Chondrocyte (in vitro differentiated cells): ENCODE results near the gene PDLIM5. TPM values are rescaled to one million over a fixed set of nuclear protein-coding genes. Genes with fewer than 3 reads are reported as not detected.
A peak's percentile ranks its signal among the peaks of the same experiment; 100 is the strongest.
"Not testable (repeated sequence)": the region's sequence is repeated elsewhere in the genome, so short reads cannot be mapped to it uniquely, and the experiment has no call there.

ENCODE experiments used
- DNase-seq: peaks from one replicate; pipeline ENCODE4 v3.0.0; 2021; ENCODE audit warnings: mixed read lengths, low spot score
- H3K27ac Mint-ChIP-seq: one replicate; pipeline ENCODE4 v1.8.0; 2021; ENCODE audit warnings: mild to moderate bottlenecking, moderate library complexity, mixed read lengths; ENCODE audit not compliant: unreplicated experiment
- H3K27me3 Mint-ChIP-seq: 2 replicates; pipeline ENCODE4 v1.8.0; 2021; ENCODE audit warnings: low read depth, mixed read lengths
- H3K36me3 Mint-ChIP-seq: 2 replicates; pipeline ENCODE4 v1.8.0; 2021; ENCODE audit warnings: low read depth, mixed read lengths
- H3K4me1 Mint-ChIP-seq: 2 replicates; pipeline ENCODE4 v1.8.0; 2021; ENCODE audit warnings: low read depth, mild to moderate bottlenecking, mixed read lengths
- H3K4me3 Mint-ChIP-seq: one replicate; pipeline ENCODE4 v1.8.0; 2021; ENCODE audit warnings: mild to moderate bottlenecking, moderate library complexity, mixed read lengths; ENCODE audit not compliant: unreplicated experiment
- H3K9me3 Mint-ChIP-seq: 2 replicates; pipeline ENCODE4 v1.8.0; 2021; ENCODE audit warnings: low read depth, mixed read lengths
- CTCF ChIP-seq: fragments of 200-600 bp; sonication (generic); IDR thresholded peaks from 2 replicates; pipeline ENCODE4 v1.5.0; 2021; ENCODE audit warnings: antibody characterized with exemption, mild to moderate bottlenecking, moderate library complexity
- total RNA-seq: library from RNA; stranded (reverse); gene quantifications from 3 replicates; pipeline ENCODE4 v1.2.1, GENCODE V29; 2021

Gene PDLIM5
- total RNA-seq, 1 donor from 2014 or later: 329 TPM

GRCh38 chr4:94626942-94627341, 175.2 kb downstream of the PDLIM5 start:
- no peak for TF ChIP-seq CTCF
- H3K27ac Mint-ChIP-seq: no peak overlapping the region
- peaks cover 14% of the 10 kb centered on the region for H3K36me3 Mint-ChIP-seq
- no peaks in the 10 kb centered on the region for H3K9me3 Mint-ChIP-seq
- no peak for DNase-seq
- no peak overlapping the region for H3K4me3 Mint-ChIP-seq
- no peaks in the 10 kb centered on the region for H3K27me3 Mint-ChIP-seq
- peaks cover 16% of the 10 kb centered on the region for H3K4me1 Mint-ChIP-seq

- H3K4me3 Mint-ChIP-seq, H3K27me3 Mint-ChIP-seq, DNase-seq, H3K9me3 Mint-ChIP-seq: not testable (repeated sequence)
- H3K36me3 Mint-ChIP-seq: peaks cover 15% of the 10 kb centered on the region
- H3K4me1 Mint-ChIP-seq: peaks cover 14% of the 10 kb centered on the region
- peak overlapping the region; percentile 29 for H3K27ac Mint-ChIP-seq
Measured at GRCh38 chr4:94629058-94629457, 177.3 kb downstream of the PDLIM5 start.

- no peak for TF ChIP-seq CTCF
- Mint-ChIP-seq H3K4me1 (peaks cover 15% of the 10 kb centered on the region), H3K36me3 (peaks cover 13% of the 10 kb centered on the region), H3K9me3 (no peaks in the 10 kb centered on the region), H3K27ac (no peak overlapping the region), H3K27me3 (no peaks in the 10 kb centered on the region), H3K4me3 (no peak overlapping the region)
- no peak for DNase-seq
Measured at GRCh38 chr4:94629837-94630236, 178.1 kb downstream of the PDLIM5 start.

- H3K27me3 Mint-ChIP-seq: no peaks in the 10 kb centered on the region
Measured at GRCh38 chr4:94634271-94634670, 182.5 kb downstream of the PDLIM5 start.

DNA sequence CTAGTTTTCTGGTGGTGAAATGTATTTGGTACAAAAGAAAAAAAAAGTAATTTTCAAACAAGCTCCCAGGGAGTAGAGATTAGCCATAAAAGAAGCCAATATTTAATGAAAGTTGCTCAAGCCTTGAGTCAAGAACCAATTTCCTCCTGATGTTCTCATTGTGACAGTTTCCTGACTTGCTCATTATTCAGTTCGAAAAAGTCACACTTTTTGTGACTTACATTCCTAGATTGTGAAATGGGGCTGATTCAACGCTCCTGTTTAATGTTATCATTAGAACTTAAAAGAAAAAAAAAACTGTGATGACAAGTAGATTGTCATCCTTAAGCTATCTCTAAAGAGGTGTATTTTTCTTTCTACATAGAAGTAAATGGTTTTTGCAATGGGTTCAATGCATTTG, 183.4 kb downstream of the PDLIM5 start:
- Mint-ChIP-seq H3K4me1 (peaks cover 24% of the 10 kb centered on the region), H3K36me3 (peaks cover 17% of the 10 kb centered on the region), H3K27ac (no peak overlapping the region), H3K9me3 (no peaks in the 10 kb centered on the region), H3K4me3 (no peak overlapping the region), H3K27me3 (no peaks in the 10 kb centered on the region)
- TF ChIP-seq CTCF: no peak
- DNase-seq: no peak

More at GRCh38 chr4:94634271-94634670, 182.5 kb downstream of the PDLIM5 start:
- H3K4me1 Mint-ChIP-seq: peaks cover 23% of the 10 kb centered on the region
- H3K4me3 Mint-ChIP-seq: no peak overlapping the region
- no peak for DNase-seq
- no peaks in the 10 kb centered on the region for H3K9me3 Mint-ChIP-seq
- no peak for TF ChIP-seq CTCF
- H3K27ac Mint-ChIP-seq: no peak overlapping the region
- peaks cover 18% of the 10 kb centered on the region for H3K36me3 Mint-ChIP-seq

DNA sequence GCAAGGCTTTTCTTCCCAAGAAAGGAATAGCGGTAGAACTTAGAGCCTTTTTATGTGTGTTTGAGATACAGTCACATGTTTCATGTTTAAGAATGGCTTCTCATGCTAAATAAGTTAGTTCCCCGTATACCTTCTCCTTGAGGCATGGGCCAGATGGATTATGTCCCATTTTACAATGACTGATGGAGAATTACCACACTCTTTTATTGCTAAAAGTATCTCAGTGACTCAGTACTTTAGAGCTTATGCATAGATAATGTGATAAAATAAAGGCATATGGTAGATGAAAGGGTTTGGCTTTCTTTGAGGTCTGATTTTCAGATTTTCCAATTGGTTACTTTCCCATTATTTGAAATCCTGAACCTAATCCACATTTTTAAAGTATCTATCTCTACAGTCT, 184.3 kb downstream of the PDLIM5 start:
- Mint-ChIP-seq H3K36me3 (peaks cover 18% of the 10 kb centered on the region), H3K4me3 (no peak overlapping the region), H3K9me3 (no peaks in the 10 kb centered on the region), H3K27ac (no peak overlapping the region), H3K27me3 (no peaks in the 10 kb centered on the region), H3K4me1 (peaks cover 29% of the 10 kb centered on the region)
- no peak for DNase-seq
- no peak for TF ChIP-seq CTCF
